ENCODE results near the gene RDH5. TPM values are rescaled to one million over a fixed set of nuclear protein-coding genes. Genes with fewer than 3 reads are reported as not detected.

Gene RDH5
- total and polyA plus RNA-seq, 2 of the 13 experiments (the other 11 are each of a cell fraction or from before 2014, with no cell fraction given), result 2.6 to 5.7 TPM

DNA sequence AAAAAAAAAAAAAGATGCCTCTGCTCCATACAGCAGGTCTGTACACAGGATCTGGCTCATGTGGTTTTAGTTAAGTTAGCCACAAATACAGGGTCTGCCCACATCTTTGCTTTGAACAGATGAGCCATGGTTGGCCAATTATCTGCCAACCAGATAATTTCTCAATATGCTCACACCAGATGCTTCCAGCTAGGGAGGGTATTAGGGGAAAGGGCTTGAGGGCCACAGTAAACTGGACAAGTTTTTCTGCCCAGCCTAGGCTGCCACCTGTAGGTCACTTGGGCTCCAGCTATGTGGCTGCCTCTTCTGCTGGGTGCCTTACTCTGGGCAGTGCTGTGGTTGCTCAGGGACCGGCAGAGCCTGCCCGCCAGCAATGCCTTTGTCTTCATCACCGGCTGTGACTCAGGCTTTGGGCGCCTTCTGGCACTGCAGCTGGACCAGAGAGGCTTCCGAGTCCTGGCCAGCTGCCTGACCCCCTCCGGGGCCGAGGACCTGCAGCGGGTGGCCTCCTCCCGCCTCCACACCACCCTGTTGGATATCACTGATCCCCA, 776 bp downstream of the RDH5 start (continued):
- TF ChIP-seq ZNF33B (CRISPR knock-in tag; IDR thresholded peaks at IDR 0.05) (no peak), JUN (CRISPR knock-in tag; IDR thresholded peaks at IDR 0.05) (no peak), AGO1 (IDR thresholded peaks at IDR 0.05; ENCODE audit: low read depth, low read length, poor library complexity, severe bottlenecking) (peak; percentile 70), SYNCRIP (IDR thresholded peaks at IDR 0.05; ENCODE audit: insufficient read depth, low read depth, low read length) (no peak), CBX5 (CRISPR knock-in tag; IDR thresholded peaks at IDR 0.05; ENCODE audit: borderline replicate concordance) (0 out of 2 replicates have a peak, but pooled peaks have one; percentile 23), NR2F6 (IDR thresholded peaks at IDR 0.05) (no peak), NR2F6 (CRISPR knock-in tag; IDR thresholded peaks at IDR 0.05) (peak; percentile 10; the same call in 1 of the 2 replicates), RAD51 (IDR thresholded peaks at IDR 0.05; ENCODE audit: borderline replicate concordance) (no peak), KDM3A (CRISPR knock-in tag; IDR thresholded peaks at IDR 0.05; ENCODE audit: low read depth) (0 out of 2 replicates have a peak, but pooled peaks have one; percentile 60), SIN3A (IDR thresholded peaks at IDR 0.05; ENCODE audit: borderline replicate concordance, low read depth, low read length) (no peak), ZNF430 (CRISPR knock-in tag; IDR thresholded peaks at IDR 0.05) (no peak), ZNF296 (CRISPR knock-in tag; conservative IDR thresholded peaks at IDR 0.05) (no peak), ZNF343 (CRISPR knock-in tag; IDR thresholded peaks at IDR 0.05) (0 out of 2 replicates have a peak, but pooled peaks have one; percentile 50), HNRNPL (IDR thresholded peaks at IDR 0.05; ENCODE audit: low read depth, low read length) (no peak), U2AF2 (IDR thresholded peaks at IDR 0.05; ENCODE audit: low read depth, low read length) (no peak), TMF1 (CRISPR knock-in tag; IDR thresholded peaks at IDR 0.05; ENCODE audit: low read depth) (no peak), SATB2 (CRISPR knock-in tag; IDR thresholded peaks at IDR 0.05) (no peak), ZFYVE20 (CRISPR knock-in tag; IDR thresholded peaks at IDR 0.05; ENCODE audit: borderline replicate concordance, low read depth) (no peak), TBL1XR1 (IDR thresholded peaks at IDR 0.05; ENCODE audit: borderline replicate concordance, low read length, partially characterized antibody) (no peak), ZNF263 (CRISPR knock-in tag; IDR thresholded peaks at IDR 0.05) (0 out of 2 replicates have a peak, but pooled peaks have one; percentile 21), ZNF274 (CRISPR knock-in tag; IDR thresholded peaks at IDR 0.05) (no peak), ZNF207 (IDR thresholded peaks at IDR 0.05; ENCODE audit: borderline replicate concordance) (no peak), PAX8 (CRISPR knock-in tag; IDR thresholded peaks at IDR 0.05; ENCODE audit: borderline replicate concordance) (no peak), ZNF569 (CRISPR knock-in tag; IDR thresholded peaks at IDR 0.05; ENCODE audit: borderline replicate concordance) (no peak)
- TF ChIP-seq, protein P1, sequence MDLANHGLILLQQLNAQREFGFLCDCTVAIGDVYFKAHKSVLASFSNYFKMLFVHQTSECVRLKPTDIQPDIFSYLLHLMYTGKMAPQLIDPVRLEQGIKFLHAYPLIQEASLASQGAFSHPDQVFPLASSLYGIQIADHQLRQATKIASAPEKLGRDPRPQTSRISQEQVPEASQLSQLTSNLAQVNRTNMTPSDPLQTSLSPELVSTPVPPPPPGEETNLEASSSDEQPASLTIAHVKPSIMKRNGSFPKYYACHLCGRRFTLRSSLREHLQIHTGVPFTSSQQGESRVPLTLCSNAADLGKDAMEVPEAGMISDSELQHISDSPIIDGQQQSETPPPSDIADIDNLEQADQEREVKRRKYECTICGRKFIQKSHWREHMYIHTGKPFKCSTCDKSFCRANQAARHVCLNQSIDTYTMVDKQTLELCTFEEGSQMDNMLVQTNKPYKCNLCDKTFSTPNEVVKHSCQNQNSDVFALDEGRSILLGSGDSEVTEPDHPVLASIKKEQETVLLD (CRISPR knock-in tag; IDR thresholded peaks at IDR 0.05; ENCODE audit: low read depth), result no peak
- TF ChIP-seq, protein P2, sequence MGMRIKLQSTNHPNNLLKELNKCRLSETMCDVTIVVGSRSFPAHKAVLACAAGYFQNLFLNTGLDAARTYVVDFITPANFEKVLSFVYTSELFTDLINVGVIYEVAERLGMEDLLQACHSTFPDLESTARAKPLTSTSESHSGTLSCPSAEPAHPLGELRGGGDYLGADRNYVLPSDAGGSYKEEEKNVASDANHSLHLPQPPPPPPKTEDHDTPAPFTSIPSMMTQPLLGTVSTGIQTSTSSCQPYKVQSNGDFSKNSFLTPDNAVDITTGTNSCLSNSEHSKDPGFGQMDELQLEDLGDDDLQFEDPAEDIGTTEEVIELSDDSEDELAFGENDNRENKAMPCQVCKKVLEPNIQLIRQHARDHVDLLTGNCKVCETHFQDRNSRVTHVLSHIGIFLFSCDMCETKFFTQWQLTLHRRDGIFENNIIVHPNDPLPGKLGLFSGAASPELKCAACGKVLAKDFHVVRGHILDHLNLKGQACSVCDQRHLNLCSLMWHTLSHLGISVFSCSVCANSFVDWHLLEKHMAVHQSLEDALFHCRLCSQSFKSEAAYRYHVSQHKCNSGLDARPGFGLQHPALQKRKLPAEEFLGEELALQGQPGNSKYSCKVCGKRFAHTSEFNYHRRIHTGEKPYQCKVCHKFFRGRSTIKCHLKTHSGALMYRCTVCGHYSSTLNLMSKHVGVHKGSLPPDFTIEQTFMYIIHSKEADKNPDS (CRISPR knock-in tag; IDR thresholded peaks at IDR 0.05), result no peak
- TF ChIP-seq, protein P3, sequence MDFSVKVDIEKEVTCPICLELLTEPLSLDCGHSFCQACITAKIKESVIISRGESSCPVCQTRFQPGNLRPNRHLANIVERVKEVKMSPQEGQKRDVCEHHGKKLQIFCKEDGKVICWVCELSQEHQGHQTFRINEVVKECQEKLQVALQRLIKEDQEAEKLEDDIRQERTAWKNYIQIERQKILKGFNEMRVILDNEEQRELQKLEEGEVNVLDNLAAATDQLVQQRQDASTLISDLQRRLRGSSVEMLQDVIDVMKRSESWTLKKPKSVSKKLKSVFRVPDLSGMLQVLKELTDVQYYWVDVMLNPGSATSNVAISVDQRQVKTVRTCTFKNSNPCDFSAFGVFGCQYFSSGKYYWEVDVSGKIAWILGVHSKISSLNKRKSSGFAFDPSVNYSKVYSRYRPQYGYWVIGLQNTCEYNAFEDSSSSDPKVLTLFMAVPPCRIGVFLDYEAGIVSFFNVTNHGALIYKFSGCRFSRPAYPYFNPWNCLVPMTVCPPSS (IDR thresholded peaks at IDR 0.05), result no peak
- TF ChIP-seq, protein P4, sequence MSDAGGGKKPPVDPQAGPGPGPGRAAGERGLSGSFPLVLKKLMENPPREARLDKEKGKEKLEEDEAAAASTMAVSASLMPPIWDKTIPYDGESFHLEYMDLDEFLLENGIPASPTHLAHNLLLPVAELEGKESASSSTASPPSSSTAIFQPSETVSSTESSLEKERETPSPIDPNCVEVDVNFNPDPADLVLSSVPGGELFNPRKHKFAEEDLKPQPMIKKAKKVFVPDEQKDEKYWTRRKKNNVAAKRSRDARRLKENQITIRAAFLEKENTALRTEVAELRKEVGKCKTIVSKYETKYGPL (CRISPR knock-in tag; IDR thresholded peaks at IDR 0.05), result no peak
